ENCODE data around the gene LFNG.
A peak's percentile ranks its signal among the peaks of the same experiment; 100 is the strongest.
"Not testable (repeated sequence)": the region's sequence is repeated elsewhere in the genome, so short reads cannot be mapped to it uniquely, and the experiment has no call there.

LFNG gene

DNA sequence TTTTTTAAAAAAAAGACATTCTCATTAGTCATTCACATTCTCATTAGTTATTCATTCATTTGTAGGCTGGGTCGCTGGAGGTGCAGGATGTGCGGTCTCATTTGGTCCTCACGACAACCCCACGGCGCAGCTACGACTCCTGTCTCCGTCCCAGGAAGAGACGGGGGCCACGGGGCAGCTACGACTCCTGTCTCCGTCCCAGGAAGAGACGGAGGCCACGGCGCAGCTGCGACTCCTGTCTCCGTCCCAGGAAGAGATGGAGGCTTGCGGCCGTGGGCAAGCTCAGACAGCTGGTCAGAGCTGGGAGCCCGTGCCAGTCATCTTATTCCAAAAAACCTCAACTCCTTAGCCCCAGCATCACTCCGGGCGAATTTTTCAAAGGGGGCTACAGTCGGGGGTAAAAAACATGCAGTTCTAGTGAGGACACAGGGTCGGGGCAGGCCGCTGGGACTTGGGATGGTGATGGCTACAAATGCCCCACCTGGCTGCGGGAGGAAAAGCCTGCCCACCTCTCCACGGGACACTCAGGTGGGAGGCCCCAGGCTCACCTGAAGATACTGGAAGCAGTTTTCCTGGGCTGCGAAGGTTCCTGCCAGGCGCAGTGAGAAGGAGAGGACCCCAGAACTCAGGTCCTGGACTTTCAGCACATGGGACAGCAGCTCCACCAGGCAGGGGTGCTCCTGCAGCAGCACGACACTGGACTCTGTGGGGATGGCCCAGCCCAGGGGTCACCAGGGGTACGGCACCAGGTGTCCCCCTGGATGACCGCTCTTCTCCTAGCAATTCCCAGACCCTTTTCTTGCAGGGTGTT is 27.4 kb downstream of the LFNG start:
- no peaks in the 10 kb centered on the region for H3K9me3 ChIP-seq (ENCODE audit: insufficient read depth, low read depth, low read length)
- no peak overlapping the region for H3K27ac ChIP-seq (ENCODE audit: low read length)
- H3K27me3 ChIP-seq (ENCODE audit: insufficient read depth, low read length): no peaks in the 10 kb centered on the region
- H3K36me3 ChIP-seq (ENCODE audit: insufficient read depth, low read depth, low read length): peaks cover 76% of the 10 kb centered on the region
- H3K4me1 ChIP-seq (ENCODE audit: insufficient read depth, low read length): no peaks in the 10 kb centered on the region
- no peak overlapping the region for H3K9ac ChIP-seq (ENCODE audit: low read depth, low read length)
- no peak overlapping the region for H3K4me3 ChIP-seq (ENCODE audit: low read length)

DNA sequence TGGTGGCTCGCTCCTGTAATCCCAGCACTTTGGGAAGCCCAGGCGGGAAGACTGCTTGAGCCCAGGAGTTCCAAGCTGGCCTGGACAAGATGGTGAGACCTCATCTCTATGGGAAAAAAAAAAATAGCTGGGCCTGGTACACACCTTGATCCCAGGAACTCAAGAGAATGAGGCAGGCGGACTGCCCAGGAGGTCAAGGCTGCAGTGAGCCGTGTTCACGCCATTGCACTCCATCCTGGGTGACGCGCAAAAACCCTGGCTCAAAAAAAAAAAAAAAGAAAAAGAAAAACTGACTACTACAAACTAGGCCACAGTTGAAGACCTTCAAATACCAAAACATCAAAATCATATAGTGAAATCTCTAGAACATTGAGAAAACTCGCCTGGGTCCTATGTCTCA is 31.8 kb downstream of the LFNG start:
- peaks cover 8% of the 10 kb centered on the region for H3K4me1 ChIP-seq (ENCODE audit: insufficient read depth, low read length)
- no peak overlapping the region for H3K9ac ChIP-seq (ENCODE audit: low read depth, low read length)
- peaks cover 49% of the 10 kb centered on the region for H3K36me3 ChIP-seq (ENCODE audit: insufficient read depth, low read depth, low read length)
- H3K9me3 ChIP-seq (ENCODE audit: insufficient read depth, low read depth, low read length): no peaks in the 10 kb centered on the region
- no peak overlapping the region for H3K27ac ChIP-seq (ENCODE audit: low read length)
- no peak overlapping the region for H3K4me3 ChIP-seq (ENCODE audit: low read length)
- H3K27me3 ChIP-seq (ENCODE audit: insufficient read depth, low read length): no peaks in the 10 kb centered on the region

DNA sequence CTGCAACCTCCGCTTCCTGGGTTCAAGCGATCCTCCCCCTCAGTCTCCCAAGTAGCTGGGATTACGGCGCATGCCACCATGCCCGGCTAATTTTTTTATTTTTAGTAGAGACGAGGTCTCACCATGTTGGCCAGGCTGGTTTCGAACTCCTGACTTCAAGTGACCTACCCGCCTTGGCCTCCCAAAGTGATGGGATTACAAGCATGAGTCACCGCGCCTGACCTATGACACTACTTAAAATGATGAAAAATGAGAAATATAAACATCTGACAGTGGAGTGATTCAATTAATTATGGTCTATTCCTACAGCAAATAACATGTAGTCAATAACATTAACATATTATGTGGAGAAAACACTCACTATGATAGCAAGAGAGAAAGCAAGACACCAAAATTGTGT is 33.5 kb downstream of the LFNG start:
- H3K27ac ChIP-seq (ENCODE audit: low read length): no peak overlapping the region
- peaks cover 33% of the 10 kb centered on the region for H3K36me3 ChIP-seq (ENCODE audit: insufficient read depth, low read depth, low read length)
- no peak overlapping the region for H3K9ac ChIP-seq (ENCODE audit: low read depth, low read length)
- H3K9me3 ChIP-seq (ENCODE audit: insufficient read depth, low read depth, low read length): no peaks in the 10 kb centered on the region
- H3K4me1 ChIP-seq (ENCODE audit: insufficient read depth, low read length): peaks cover 8% of the 10 kb centered on the region
- H3K4me3 ChIP-seq (ENCODE audit: low read length): no peak overlapping the region
- no peaks in the 10 kb centered on the region for H3K27me3 ChIP-seq (ENCODE audit: insufficient read depth, low read length)

DNA sequence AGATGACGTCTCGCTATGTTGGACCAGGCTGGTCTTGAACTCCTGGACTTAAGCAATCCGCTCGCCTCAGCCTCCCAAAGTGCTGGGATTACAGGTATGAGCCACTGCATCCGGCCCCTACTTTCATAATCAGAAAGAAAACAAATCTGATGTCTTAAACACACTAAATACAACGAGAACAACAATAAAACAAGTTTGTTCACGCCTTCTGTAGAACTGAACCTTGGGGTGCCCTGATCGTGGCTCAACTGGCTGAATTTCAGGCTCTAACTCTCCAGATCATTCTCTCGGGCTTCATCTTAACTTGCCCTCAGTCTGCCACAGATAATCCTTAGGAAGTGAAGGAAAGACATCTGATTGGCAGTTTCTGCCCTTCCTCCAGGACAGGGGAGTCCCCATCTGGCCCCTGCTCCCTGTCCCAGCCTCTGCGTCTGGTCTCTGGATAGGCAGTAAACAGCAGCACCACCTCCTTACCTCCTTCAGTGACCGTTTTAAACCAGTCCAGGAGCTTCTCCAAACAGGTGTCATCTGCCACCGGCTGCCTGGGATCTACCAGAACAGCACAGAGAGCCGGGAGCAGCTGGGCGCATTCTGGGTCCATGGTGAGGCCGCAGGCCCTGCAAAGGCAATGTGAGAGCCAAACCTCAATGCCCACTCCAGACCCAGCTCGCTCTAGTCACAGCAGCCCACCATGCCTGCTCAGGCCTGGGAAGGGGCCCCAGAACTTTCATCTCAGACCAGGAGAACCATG is 34.4 kb downstream of the LFNG start:
- Histone ChIP-seq H3K4me3 (ENCODE audit: low read length) (peak overlapping the region; percentile 70), H3K27me3 (ENCODE audit: insufficient read depth, low read length) (no peaks in the 10 kb centered on the region), H3K9ac (ENCODE audit: low read depth, low read length) (peak overlapping the region; percentile 98; the same call in 1 of the 2 replicates), H3K9me3 (ENCODE audit: insufficient read depth, low read depth, low read length) (no peaks in the 10 kb centered on the region), H3K27ac (ENCODE audit: low read length) (no peak overlapping the region), H3K36me3 (ENCODE audit: insufficient read depth, low read depth, low read length) (peaks cover 26% of the 10 kb centered on the region), H3K4me1 (ENCODE audit: insufficient read depth, low read length) (peaks cover 8% of the 10 kb centered on the region)

DNA sequence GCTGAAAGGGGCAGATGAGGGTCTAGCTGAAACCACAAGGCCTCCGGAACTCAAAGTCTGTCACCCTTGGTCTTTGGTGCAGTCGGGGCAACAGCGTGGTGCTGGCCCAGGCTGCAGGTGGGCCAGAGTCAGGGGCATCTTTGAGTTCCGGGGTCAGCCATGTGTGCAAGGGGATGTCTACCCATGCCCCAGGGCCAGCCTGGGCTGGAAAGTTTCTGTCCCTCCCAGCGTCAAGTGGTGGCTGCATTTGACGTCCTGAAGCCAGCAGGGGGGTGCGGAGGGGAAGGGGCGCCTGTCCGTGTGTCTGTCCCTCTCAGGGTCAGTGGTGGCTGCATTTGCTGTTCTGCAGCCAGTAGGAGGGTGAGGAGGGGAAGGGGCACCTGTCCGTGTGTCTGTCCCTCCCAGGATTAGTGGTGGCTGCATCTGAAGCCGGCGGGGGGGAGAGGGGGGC is 35.1 kb downstream of the LFNG start:
- Histone ChIP-seq H3K4me3 (ENCODE audit: low read length) (peak overlapping the region; percentile 70), H3K9me3 (ENCODE audit: insufficient read depth, low read depth, low read length) (no peaks in the 10 kb centered on the region), H3K9ac (ENCODE audit: low read depth, low read length) (peak overlapping the region; percentile 98; the same call in 1 of the 2 replicates), H3K27me3 (ENCODE audit: insufficient read depth, low read length) (peaks cover 4% of the 10 kb centered on the region; the same call in 1 of the 2 replicates), H3K4me1 (ENCODE audit: insufficient read depth, low read length) (peaks cover 8% of the 10 kb centered on the region), H3K27ac (ENCODE audit: low read length) (no peak overlapping the region), H3K36me3 (ENCODE audit: insufficient read depth, low read depth, low read length) (peaks cover 19% of the 10 kb centered on the region)

DNA sequence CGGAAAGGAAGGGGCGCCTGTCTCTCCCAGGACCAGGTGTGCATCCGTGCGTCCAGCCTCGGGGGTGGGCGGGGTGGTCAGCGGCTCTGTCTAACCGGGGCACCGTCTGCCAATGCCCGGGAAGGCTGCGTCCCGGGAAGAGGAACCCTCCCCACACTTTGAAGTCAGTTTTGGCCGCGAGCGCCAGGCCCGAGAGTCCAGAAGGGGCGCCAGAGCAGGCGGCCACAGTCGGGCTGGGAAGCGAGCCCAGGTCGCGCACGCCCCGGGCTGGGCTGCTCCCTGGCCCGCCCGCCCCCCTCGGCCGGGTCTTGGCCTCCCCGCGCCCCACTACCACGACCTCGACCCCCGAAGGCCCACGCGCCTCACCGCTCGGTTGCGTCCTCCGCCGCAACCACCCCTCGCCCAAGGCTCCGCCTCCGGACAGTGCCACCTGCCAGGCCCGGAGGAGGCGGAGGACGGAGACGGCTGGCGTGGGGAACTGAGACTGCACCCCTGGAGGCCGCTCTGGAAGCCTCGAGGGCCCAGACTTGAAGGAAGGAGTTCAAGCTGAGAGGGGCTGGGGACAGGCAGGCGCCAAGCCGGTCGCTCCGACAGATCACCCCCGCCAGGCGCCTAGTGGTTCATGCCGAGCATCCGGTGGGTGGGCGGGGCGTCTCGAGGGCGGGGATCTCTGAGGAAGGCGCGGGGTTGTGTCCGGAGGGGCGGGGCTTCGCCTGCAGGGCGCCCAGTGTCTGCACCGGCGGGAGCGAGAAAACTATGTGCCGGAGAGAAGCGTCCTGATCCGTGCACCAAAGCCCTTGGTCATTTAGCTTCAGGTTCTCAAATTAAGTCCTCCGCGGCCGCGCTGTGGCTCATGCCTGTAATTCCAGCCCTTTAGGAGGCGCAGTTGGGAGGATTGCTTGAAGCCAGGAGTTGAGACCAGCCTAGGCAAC is 35.8 kb downstream of the LFNG start, which contains the start of gene BRAT1:
TSS of gene BRAT1 (minus strand) at position 404 of the 932 bp plus-strand sequence. CDS start 1,093 bp downstream, outside the sequence.
- Histone ChIP-seq H3K9me3 (ENCODE audit: insufficient read depth, low read depth, low read length) (no peaks in the 10 kb centered on the region), H3K36me3 (ENCODE audit: insufficient read depth, low read depth, low read length) (peaks cover 17% of the 10 kb centered on the region), H3K4me3 (ENCODE audit: low read length) (peak within 1 kb of the TSS; percentile 70), H3K27me3 (ENCODE audit: insufficient read depth, low read length) (peaks cover 7% of the 10 kb centered on the region; the same call in 1 of the 2 replicates), H3K27ac (ENCODE audit: low read length) (peak within 1 kb of the TSS; percentile 98), H3K4me1 (ENCODE audit: insufficient read depth, low read length) (peaks cover 8% of the 10 kb centered on the region), H3K9ac (ENCODE audit: low read depth, low read length) (peak within 1 kb of the TSS; percentile 98)

DNA sequence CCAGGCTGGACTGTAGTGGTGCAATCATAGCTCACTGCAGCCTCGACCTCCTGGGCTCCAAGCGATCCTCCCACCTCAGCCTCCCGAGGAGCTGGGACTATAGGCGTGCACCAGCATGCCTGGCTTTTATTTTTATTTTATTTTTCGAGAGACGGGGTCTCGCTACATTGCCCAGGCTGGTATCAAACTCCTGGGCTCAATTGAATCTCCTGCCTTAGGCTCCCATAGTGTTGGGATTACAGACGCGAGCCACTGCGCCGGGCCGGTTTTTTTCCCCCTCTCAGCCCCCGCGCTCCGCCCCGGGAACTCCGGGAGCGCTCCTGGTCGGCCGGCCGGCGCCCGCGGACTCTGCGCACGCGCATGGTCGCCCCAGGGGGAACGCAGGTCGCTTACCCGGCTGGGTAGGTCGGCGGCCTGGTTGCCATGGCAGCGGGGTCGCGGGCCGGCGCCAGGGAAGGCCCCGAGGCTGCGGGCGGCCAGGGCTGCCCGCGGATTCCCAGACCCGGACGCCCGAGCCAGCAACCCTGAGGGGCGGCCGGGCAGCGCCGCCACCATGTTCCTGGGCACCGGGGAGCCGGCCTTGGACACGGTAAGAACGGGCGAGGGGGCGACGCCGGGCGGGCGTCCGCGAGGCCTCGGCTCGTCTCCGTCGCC is 39.2 kb downstream of the LFNG start, which contains the start of gene IQCE:
TSS of gene IQCE (plus strand) at position 351 of the 654 bp plus-strand sequence. CDS start at position 554, 203 bp downstream.
- Histone ChIP-seq H3K27ac (ENCODE audit: low read length) (no peak within 1 kb of the TSS), H3K9ac (ENCODE audit: low read depth, low read length) (peak within 1 kb of the TSS; percentile 61), H3K4me1 (ENCODE audit: insufficient read depth, low read length) (peaks cover 7% of the 10 kb centered on the region)

DNA sequence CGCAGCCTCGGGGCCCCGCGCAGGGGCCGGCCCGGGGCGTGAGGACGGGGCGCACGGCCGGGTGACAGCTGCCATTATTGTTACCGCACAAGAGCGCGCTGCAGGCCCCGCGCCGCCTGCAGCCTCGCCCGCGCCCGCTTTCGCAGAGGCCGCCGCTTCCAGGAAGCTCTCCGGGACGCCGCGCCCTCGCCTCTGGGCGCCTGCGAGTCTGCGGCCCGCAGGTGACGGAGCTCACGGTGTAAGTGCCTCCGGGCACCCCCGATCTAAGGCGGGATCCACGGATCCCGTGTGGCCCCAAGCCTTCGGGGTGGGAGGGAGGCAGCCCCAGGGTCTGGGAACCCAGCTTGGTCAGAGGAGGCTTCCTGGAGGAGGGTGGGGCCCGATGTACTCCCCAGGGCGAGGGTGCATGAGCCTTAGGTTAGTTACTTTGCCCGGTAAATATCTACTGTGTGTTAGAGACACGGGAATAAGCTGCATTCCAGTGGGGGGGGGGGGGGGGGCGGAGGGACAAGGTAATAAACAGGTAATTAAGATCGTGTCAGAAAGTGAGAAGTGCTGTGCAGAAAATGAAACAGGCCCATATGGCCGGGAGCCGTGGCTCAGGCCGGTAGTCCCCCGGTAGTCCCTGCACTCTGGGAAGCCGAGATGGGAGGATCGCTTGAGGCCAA is 39.8 kb downstream of the LFNG start:
- H3K27ac ChIP-seq (ENCODE audit: low read length): no peak overlapping the region
- peaks cover 7% of the 10 kb centered on the region; the same call in 1 of the 2 replicates for H3K27me3 ChIP-seq (ENCODE audit: insufficient read depth, low read length)
- H3K36me3 ChIP-seq (ENCODE audit: insufficient read depth, low read depth, low read length): no peaks in the 10 kb centered on the region
- peak overlapping the region; percentile 77 for H3K4me3 ChIP-seq (ENCODE audit: low read length)
- H3K4me1 ChIP-seq (ENCODE audit: insufficient read depth, low read length): peaks cover 2% of the 10 kb centered on the region
- H3K9me3 ChIP-seq (ENCODE audit: insufficient read depth, low read depth, low read length): no peaks in the 10 kb centered on the region
- H3K9ac ChIP-seq (ENCODE audit: low read depth, low read length): peak overlapping the region; percentile 61

More for the DNA sequence above, 39.2 kb downstream of the LFNG start, which contains the start of gene IQCE:
- Histone ChIP-seq H3K4me3 (ENCODE audit: low read length) (peak within 1 kb of the TSS; percentile 77), H3K36me3 (ENCODE audit: insufficient read depth, low read depth, low read length) (peaks cover 3% of the 10 kb centered on the region; the same call in 1 of the 2 replicates), H3K27me3 (ENCODE audit: insufficient read depth, low read length) (peaks cover 7% of the 10 kb centered on the region; the same call in 1 of the 2 replicates), H3K9me3 (ENCODE audit: insufficient read depth, low read depth, low read length) (no peaks in the 10 kb centered on the region)

DNA sequence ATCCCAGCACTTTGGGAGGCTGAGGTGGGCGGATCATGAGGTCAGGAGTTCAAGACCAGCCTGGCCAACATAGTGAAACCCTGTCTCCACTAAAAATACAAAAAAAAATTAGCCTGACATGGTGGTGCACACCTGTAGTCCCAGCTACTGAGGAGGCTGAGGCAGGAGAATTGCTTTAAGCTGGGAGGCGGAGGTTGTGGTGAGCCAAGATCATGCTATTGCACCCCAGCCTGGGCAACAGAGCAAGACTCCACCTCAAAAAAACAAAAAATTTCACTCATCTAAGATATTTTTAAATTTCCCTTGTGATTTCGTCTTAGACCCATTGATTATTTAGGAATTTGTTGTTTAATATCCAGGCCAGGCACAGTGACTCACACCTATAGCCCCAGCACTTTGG is 44.4 kb downstream of the LFNG start:
- not testable (repeated sequence) for H3K27me3 ChIP-seq (ENCODE audit: insufficient read depth, low read length); H3K27ac ChIP-seq (ENCODE audit: low read length); H3K9ac ChIP-seq (ENCODE audit: low read depth, low read length); H3K36me3 ChIP-seq (ENCODE audit: insufficient read depth, low read depth, low read length); H3K4me1 ChIP-seq (ENCODE audit: insufficient read depth, low read length); H3K4me3 ChIP-seq (ENCODE audit: low read length); H3K9me3 ChIP-seq (ENCODE audit: insufficient read depth, low read depth, low read length)

DNA sequence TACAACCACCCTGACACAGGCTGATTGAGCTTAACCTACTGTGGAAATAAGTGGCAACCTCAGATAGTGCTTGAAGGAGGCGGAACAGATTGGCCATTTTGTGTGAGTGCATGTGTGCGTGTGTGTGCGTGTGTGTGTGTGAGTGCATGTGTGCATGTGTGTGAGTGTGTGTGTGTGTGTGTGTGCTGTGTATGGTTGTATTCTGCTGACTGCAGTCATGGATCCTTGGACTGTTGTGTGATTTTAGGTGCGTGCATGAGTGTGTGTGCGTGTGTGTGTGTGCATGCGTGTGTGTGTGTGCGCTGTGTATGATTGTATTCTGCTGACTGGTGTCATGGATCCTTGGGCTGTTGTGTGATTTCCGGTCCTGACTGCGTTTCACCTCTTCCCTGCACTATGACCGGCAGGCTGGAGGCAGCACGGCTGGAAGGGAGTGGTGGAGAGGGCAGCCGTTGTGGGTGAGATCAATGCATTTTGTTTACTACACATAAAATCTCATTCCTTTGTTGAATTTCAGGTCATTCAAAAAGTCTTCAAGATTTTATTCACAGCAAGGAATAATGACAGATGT is 45.5 kb downstream of the LFNG start:
- no peaks in the 10 kb centered on the region for H3K36me3 ChIP-seq (ENCODE audit: insufficient read depth, low read depth, low read length)
- H3K4me3 ChIP-seq (ENCODE audit: low read length): no peak overlapping the region
- H3K9ac ChIP-seq (ENCODE audit: low read depth, low read length): no peak overlapping the region
- H3K27ac ChIP-seq (ENCODE audit: low read length): no peak overlapping the region
- no peaks in the 10 kb centered on the region for H3K9me3 ChIP-seq (ENCODE audit: insufficient read depth, low read depth, low read length)
- no peaks in the 10 kb centered on the region for H3K4me1 ChIP-seq (ENCODE audit: insufficient read depth, low read length)
- H3K27me3 ChIP-seq (ENCODE audit: insufficient read depth, low read length): no peaks in the 10 kb centered on the region; the same call in 1 of the 2 replicates
